ENCODE measurements around the gene CLPTM1L. TPM values are rescaled to one million over a fixed set of nuclear protein-coding genes. Genes with fewer than 3 reads are reported as not detected.

The CLPTM1L gene
- total RNA-seq, 2 donors from 2014 or later: 68.0 to 89.4 TPM

DNA sequence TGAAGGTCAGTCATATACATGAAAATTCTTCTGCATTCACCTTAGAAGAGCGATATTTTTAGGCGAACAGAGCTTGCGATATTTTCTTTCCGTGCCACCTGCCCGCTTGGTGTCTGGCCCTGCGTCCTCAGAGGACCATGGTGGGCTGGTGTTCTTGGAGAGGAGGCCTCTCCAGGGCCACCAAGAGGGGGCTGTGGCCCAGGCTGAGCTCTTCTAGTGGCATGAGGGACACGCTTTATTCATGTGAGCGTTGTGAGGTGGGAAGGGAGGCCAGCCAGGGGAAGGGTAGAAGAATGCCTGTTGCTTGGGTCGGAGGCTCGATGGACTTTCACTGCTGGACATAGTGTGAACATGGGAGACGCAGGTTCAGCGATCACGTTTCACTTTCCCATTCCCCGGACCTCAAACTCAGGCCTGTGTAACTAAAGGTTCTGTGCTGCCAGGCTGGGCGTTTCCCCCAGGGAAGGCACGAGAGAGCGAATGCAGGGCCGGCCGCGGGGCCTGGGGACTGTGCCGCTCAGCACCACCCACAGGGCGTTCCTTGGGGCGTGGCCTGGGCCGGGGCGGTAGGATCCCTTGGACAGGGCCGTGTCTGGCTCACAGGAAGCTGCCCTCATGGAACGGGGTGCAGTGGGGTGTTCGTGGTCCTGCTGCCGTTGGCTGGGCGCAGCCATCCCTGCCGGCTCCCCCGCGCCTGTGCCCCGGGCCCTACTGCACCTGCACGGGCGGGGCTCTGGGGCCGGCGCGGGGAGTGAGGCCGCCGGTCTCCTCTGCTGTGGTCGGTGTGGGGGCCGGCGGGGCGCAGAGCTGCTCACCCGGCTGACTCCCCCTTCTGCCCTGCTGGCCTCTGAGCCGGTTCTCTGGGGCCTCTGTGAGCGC lies 40.7 kb upstream of the CLPTM1L start:
- peak overlapping the region; percentile 88 for H3K27ac Mint-ChIP-seq
- no peaks in the 10 kb centered on the region for H3K9me3 Mint-ChIP-seq
- peak overlapping the region; percentile 45 for H3K9ac ChIP-seq (ENCODE audit: extremely low read depth, low read length, poor library complexity, severe bottlenecking)
- TF ChIP-seq, protein P1, sequence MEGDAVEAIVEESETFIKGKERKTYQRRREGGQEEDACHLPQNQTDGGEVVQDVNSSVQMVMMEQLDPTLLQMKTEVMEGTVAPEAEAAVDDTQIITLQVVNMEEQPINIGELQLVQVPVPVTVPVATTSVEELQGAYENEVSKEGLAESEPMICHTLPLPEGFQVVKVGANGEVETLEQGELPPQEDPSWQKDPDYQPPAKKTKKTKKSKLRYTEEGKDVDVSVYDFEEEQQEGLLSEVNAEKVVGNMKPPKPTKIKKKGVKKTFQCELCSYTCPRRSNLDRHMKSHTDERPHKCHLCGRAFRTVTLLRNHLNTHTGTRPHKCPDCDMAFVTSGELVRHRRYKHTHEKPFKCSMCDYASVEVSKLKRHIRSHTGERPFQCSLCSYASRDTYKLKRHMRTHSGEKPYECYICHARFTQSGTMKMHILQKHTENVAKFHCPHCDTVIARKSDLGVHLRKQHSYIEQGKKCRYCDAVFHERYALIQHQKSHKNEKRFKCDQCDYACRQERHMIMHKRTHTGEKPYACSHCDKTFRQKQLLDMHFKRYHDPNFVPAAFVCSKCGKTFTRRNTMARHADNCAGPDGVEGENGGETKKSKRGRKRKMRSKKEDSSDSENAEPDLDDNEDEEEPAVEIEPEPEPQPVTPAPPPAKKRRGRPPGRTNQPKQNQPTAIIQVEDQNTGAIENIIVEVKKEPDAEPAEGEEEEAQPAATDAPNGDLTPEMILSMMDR (conservative IDR thresholded peaks at IDR 0.05): no peak
- H3K9me3 ChIP-seq (ENCODE audit: control insufficient read depth, low read length): no peaks in the 10 kb centered on the region
- peaks cover 4% of the 10 kb centered on the region for H3K4me1 Mint-ChIP-seq
- H3K4me3 Mint-ChIP-seq: peak overlapping the region; percentile 74
- peaks cover 75% of the 10 kb centered on the region for H3K27me3 ChIP-seq (ENCODE audit: control insufficient read depth, insufficient read depth, low read length, poor library complexity, severe bottlenecking)
- H3K36me3 Mint-ChIP-seq (ENCODE audit: low read depth): no peaks in the 10 kb centered on the region
- 16 to 24% methylated on average over 26 to 48 of the region's 48 CpGs for WGBS, 2 experiments (ENCODE audit: insufficient coverage in 1 of 2, insufficient read length in 1 of 2)
- no peaks in the 10 kb centered on the region for H3K4me1 ChIP-seq (ENCODE audit: control insufficient read depth, insufficient read depth, low read length)
- peak overlapping the region; percentile 79 for H3K4me3 ChIP-seq (ENCODE audit: low read length)
- peak overlapping the region; percentile 17 for H3K27ac ChIP-seq (ENCODE audit: low read depth, low read length)
- H3K27me3 Mint-ChIP-seq (ENCODE audit: insufficient read depth): peaks cover 76% of the 10 kb centered on the region
- peak; percentile 93 for DNase-seq
- H3K36me3 ChIP-seq (ENCODE audit: control insufficient read depth, insufficient read depth, low read length): no peaks in the 10 kb centered on the region

DNA sequence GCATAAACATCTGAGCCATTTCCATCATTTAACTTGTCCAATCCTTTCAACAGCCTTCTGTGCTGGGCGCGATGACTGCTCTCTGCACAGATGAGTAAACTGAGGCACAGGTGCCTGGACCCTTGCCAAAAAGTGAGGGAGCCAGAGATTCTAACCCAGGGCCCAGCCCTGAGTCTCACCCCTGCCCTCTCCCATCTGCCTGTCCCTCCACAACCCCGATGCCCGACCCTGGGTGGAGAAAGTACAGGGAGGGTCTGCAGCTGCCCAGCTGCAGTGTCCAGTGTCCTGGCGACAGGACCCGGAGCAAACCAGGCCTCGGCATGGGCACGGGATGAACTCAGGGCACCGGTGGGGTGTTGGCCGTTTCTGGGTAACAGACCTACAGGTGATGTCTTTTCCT lies 39.6 kb upstream of the CLPTM1L start:
- Histone ChIP-seq H3K4me1 (ENCODE audit: control insufficient read depth, insufficient read depth, low read length) (no peaks in the 10 kb centered on the region), H3K27me3 (ENCODE audit: control insufficient read depth, insufficient read depth, low read length, poor library complexity, severe bottlenecking) (peaks cover 75% of the 10 kb centered on the region), H3K9ac (ENCODE audit: extremely low read depth, low read length, poor library complexity, severe bottlenecking) (no peak overlapping the region), H3K27ac (ENCODE audit: low read depth, low read length) (no peak overlapping the region), H3K4me3 (ENCODE audit: low read length) (no peak overlapping the region), H3K9me3 (ENCODE audit: control insufficient read depth, low read length) (peaks cover 5% of the 10 kb centered on the region), H3K36me3 (ENCODE audit: control insufficient read depth, insufficient read depth, low read length) (no peaks in the 10 kb centered on the region)
- no peak for DNase-seq
- TF ChIP-seq, protein P1 (conservative IDR thresholded peaks at IDR 0.05): no peak
- no peaks in the 10 kb centered on the region for H3K36me3 Mint-ChIP-seq (ENCODE audit: low read depth)
- peaks cover 84% of the 10 kb centered on the region for H3K27me3 Mint-ChIP-seq (ENCODE audit: insufficient read depth)
- 90 to 91% methylated on average over 3 to 10 of the region's 10 CpGs for WGBS, 2 experiments (ENCODE audit: insufficient coverage in 1 of 2, insufficient read length in 1 of 2)
- H3K4me1 Mint-ChIP-seq: peaks cover 4% of the 10 kb centered on the region
- peaks cover 6% of the 10 kb centered on the region for H3K9me3 Mint-ChIP-seq
- no peak overlapping the region for H3K4me3 Mint-ChIP-seq
- H3K27ac Mint-ChIP-seq: no peak overlapping the region

GRCh38 chr5:1383886-1384401 lies 39.0 kb upstream of the CLPTM1L start:
- WGBS, 2 experiments (ENCODE audit: insufficient coverage in 1 of 2, insufficient read length in 1 of 2): 80 to 94% methylated on average over 5 to 8 of the region's 8 CpGs
- Histone ChIP-seq H3K9me3 (ENCODE audit: control insufficient read depth, low read length) (peaks cover 7% of the 10 kb centered on the region), H3K4me1 (ENCODE audit: control insufficient read depth, insufficient read depth, low read length) (no peaks in the 10 kb centered on the region), H3K4me3 (ENCODE audit: low read length) (no peak overlapping the region), H3K27me3 (ENCODE audit: control insufficient read depth, insufficient read depth, low read length, poor library complexity, severe bottlenecking) (peaks cover 69% of the 10 kb centered on the region), H3K9ac (ENCODE audit: extremely low read depth, low read length, poor library complexity, severe bottlenecking) (no peak overlapping the region), H3K27ac (ENCODE audit: low read depth, low read length) (no peak overlapping the region), H3K36me3 (ENCODE audit: control insufficient read depth, insufficient read depth, low read length) (no peaks in the 10 kb centered on the region)
- Mint-ChIP-seq H3K27ac (no peak overlapping the region), H3K4me1 (peaks cover 4% of the 10 kb centered on the region), H3K27me3 (ENCODE audit: insufficient read depth) (peaks cover 82% of the 10 kb centered on the region), H3K36me3 (ENCODE audit: low read depth) (no peaks in the 10 kb centered on the region), H3K4me3 (no peak overlapping the region), H3K9me3 (peaks cover 10% of the 10 kb centered on the region)
- TF ChIP-seq, protein P1 (conservative IDR thresholded peaks at IDR 0.05): no peak
- DNase-seq: no peak

All from endodermal cell (in vitro differentiated cells).